Measurements from ENCODE around the gene EIPR1. TPM values are rescaled to one million over a fixed set of nuclear protein-coding genes. Genes with fewer than 3 reads are reported as not detected.

The EIPR1 gene
- polyA plus RNA-seq, 1 donor from 2014 or later, result 138 TPM

GRCh38 chr2:3251946-3252345 is 125.7 kb downstream of the EIPR1 start:
- Histone ChIP-seq H3K4me3 (ENCODE audit: low read length) (no peak overlapping the region), H3F3A (ENCODE audit: insufficient read depth, low read length, poor library complexity, severe bottlenecking) (peaks cover 4% of the 10 kb centered on the region), H3K9me3 (ENCODE audit: low read length) (peaks cover 8% of the 10 kb centered on the region), H2AFZ (ENCODE audit: low read depth, low read length) (no peak overlapping the region), H3K9ac (ENCODE audit: low read length) (no peak overlapping the region), H3K4me2 (ENCODE audit: low read length) (no peak overlapping the region), H3K27ac (ENCODE audit: low read length) (no peak overlapping the region), H3K9me2 (ENCODE audit: insufficient read depth, low read length) (no peaks in the 10 kb centered on the region), H3K79me2 (replicated peaks; ENCODE audit: insufficient read depth, low read length) (no peaks in the 10 kb centered on the region), H3K36me3 (ENCODE audit: insufficient read depth, low read length) (no peaks in the 10 kb centered on the region), H4K20me1 (ENCODE audit: insufficient read depth) (no peaks in the 10 kb centered on the region), H3K27me3 (ENCODE audit: insufficient read depth, low read depth, low read length) (no peaks in the 10 kb centered on the region)
- TF ChIP-seq REST (IDR thresholded peaks at IDR 0.05; ENCODE audit: borderline replicate concordance) (no peak), SMC3 (conservative IDR thresholded peaks at IDR 0.05; ENCODE audit: poor library complexity) (no peak), CTCF (IDR thresholded peaks at IDR 0.05; ENCODE audit: poor library complexity, severe bottlenecking) (no peak), RAD21 (conservative IDR thresholded peaks at IDR 0.05) (no peak), EP300 (conservative IDR thresholded peaks at IDR 0.05; ENCODE audit: poor library complexity, severe bottlenecking) (no peak)

GRCh38 chr2:3249476-3249962 is 128.1 kb downstream of the EIPR1 start:
- no peaks in the 10 kb centered on the region for H3K9me2 ChIP-seq (ENCODE audit: insufficient read depth, low read length)
- no peak overlapping the region for H2AFZ ChIP-seq (ENCODE audit: low read depth, low read length)
- TF ChIP-seq POLR2AphosphoS5 (IDR thresholded peaks at IDR 0.05) (no peak), EZH2 (IDR thresholded peaks at IDR 0.05; ENCODE audit: borderline replicate concordance, insufficient read depth, low read length, poor library complexity, severe bottlenecking) (no peak), REST (IDR thresholded peaks at IDR 0.05; ENCODE audit: borderline replicate concordance) (no peak), RAD21 (conservative IDR thresholded peaks at IDR 0.05) (no peak), EP300 (conservative IDR thresholded peaks at IDR 0.05; ENCODE audit: poor library complexity, severe bottlenecking) (no peak), MXI1 (conservative IDR thresholded peaks at IDR 0.05; ENCODE audit: poor library complexity, severe bottlenecking) (no peak), CTCF (IDR thresholded peaks at IDR 0.05; ENCODE audit: poor library complexity, severe bottlenecking) (no peak), TAF1 (IDR thresholded peaks at IDR 0.05; ENCODE audit: low read depth) (no peak), SMC3 (conservative IDR thresholded peaks at IDR 0.05; ENCODE audit: poor library complexity) (no peak)
- H3K4me2 ChIP-seq (ENCODE audit: low read length), result no peak overlapping the region
- H3K4me3 ChIP-seq (ENCODE audit: low read length), result no peak overlapping the region
- H4K20me1 ChIP-seq (ENCODE audit: insufficient read depth), result no peaks in the 10 kb centered on the region
- no peak overlapping the region for H3K27ac ChIP-seq (ENCODE audit: low read length)
- peaks cover 8% of the 10 kb centered on the region for H3K9me3 ChIP-seq (ENCODE audit: low read length)
- no peaks in the 10 kb centered on the region for H3K27me3 ChIP-seq (ENCODE audit: insufficient read depth, low read depth, low read length)
- no peak overlapping the region for H3K9ac ChIP-seq (ENCODE audit: low read length)
- H3F3A ChIP-seq (ENCODE audit: insufficient read depth, low read length, poor library complexity, severe bottlenecking), result no peaks in the 10 kb centered on the region
- H3K36me3 ChIP-seq (ENCODE audit: insufficient read depth, low read length), result no peaks in the 10 kb centered on the region
- no peaks in the 10 kb centered on the region for H3K79me2 ChIP-seq (replicated peaks; ENCODE audit: insufficient read depth, low read length)

Data from neural cell (in vitro differentiated cells).